Dermis microvascular lymphatic vessel endothelial cell (primary cell): ENCODE data around the gene YTHDC1. TPM values are rescaled to one million over a fixed set of nuclear protein-coding genes. Genes with fewer than 3 reads are reported as not detected.
A peak's percentile ranks its signal among the peaks of the same experiment; 100 is the strongest.

Source experiments
- DNase-seq, 2 donors: peaks; one replicate each; pipeline versions ENCODE4 v3.0.0 to v3.0.0-alpha.2; 2010; ENCODE audit warnings: low read depth in 2 of 2
- total RNA-seq: library from RNA; depleted of rRNA; stranded (reverse); fragments of >200 nt; gene quantifications from 2 replicates; pipeline ENCODE4 v1.2.1, GENCODE V29; 2014

Gene YTHDC1
- total RNA-seq, 1 donor from 2014 or later, result 24.9 TPM

GRCh38 chr4:68359508-68359907 lies 9.6 kb upstream of the YTHDC1 start:
- no peak for DNase-seq

DNA sequence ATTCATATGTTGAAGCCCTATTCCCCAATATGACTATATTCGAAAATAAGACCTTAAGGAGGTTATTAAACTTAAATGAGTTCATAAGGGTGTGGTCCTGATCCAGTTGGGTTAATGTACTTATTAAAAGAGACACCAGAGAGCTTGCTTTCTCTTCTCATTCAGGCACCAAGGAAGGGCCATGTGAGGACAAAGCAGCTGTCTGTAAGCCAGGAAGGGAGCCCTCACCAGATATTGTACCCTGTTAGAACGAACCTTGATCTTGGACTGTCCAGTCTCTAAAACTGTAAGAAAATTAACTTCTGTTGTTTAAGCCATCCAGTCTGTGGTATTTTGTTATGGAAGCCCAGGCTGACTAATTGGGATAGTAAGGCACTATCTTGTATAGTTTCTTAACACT lies 9.1 kb upstream of the YTHDC1 start:
- no peak for DNase-seq

DNA sequence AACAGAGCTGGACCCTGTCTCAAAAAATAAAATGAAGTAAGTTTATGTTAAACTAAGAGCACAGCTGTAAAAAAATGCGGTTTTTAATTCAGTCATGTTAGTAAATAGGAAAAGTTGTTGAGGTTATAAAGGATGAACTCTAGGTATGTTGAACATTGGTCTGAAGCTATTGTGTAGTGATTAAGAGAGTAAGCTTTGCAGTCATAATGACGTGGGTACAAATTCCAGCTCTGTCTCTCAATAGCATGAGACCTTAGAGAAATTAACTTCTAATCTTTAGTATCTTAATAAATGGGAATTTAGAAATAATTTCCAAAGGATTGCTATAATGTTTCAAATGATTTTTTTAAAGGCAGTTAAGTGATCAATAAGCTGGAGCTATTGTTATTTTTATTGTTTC lies 2.9 kb upstream of the YTHDC1 start:
- DNase-seq, result no peak

GRCh38 chr4:68349279-68349648 lies 626 bp downstream of the YTHDC1 start:
- DNase-seq, result peak in 1 of 2 donors; percentile 55

- DNase-seq, result peak in 1 of 2 donors; percentile 5
These were observed 1.3 kb downstream of the YTHDC1 start for GRCh38 chr4:68348577-68348976.

DNA sequence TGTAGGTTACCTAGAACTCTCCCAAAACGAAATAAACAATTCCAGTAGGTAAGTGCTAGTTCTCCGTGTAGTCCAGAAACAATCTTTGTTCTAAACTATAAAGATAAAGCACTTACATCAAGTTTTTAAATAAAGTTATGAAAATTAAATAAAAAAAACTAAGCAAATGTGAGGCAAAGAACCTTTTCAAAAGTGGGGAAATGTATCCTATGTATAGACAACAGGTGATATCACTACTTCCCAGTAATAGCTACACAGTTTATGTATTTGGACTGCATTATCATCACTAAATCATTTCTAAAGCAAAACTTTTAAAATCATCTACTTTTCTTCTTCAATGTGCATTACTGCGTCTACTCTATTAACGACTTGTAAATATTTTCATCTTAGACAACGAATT lies 2.0 kb downstream of the YTHDC1 start:
- no peak for DNase-seq

GRCh38 chr4:68346461-68346860 lies 3.4 kb downstream of the YTHDC1 start:
- peak in 1 of 2 donors; percentile 18 for DNase-seq

GRCh38 chr4:68344785-68345184 lies 5.1 kb downstream of the YTHDC1 start:
- DNase-seq, result no peak

- DNase-seq, result no peak
These were observed 5.8 kb downstream of the YTHDC1 start for GRCh38 chr4:68344049-68344448.

- DNase-seq, result peak; percentile 71 to 78
These were observed 7.8 kb downstream of the YTHDC1 start for GRCh38 chr4:68342134-68342533.

GRCh38 chr4:68338625-68339024 lies 11.3 kb downstream of the YTHDC1 start:
- DNase-seq, result no peak

- DNase-seq, result no peak
These were observed 12.4 kb downstream of the YTHDC1 start for GRCh38 chr4:68337522-68337921.

DNA sequence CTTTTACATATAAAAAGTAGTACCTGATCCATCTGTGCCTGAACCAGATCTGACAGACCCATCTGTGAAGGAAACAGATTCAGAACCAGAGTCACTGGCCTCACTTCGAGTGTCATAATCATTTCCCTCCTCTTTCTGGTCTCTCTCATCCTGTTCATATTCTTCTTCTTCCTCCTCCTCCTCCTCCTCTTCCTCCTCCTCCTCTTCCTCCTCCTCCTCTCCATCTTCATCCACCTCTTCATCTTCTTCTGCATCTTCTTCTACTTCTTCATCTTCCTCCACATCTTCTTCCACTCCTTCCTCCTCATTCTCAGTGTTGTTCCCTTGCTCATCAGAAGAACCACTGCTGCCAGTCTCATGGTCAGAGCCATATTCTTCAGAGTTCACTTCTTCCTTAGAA lies 12.9 kb downstream of the YTHDC1 start:
- DNase-seq, result no peak

- no peak for DNase-seq
These were observed 13.4 kb downstream of the YTHDC1 start for GRCh38 chr4:68336530-68336929.

DNA sequence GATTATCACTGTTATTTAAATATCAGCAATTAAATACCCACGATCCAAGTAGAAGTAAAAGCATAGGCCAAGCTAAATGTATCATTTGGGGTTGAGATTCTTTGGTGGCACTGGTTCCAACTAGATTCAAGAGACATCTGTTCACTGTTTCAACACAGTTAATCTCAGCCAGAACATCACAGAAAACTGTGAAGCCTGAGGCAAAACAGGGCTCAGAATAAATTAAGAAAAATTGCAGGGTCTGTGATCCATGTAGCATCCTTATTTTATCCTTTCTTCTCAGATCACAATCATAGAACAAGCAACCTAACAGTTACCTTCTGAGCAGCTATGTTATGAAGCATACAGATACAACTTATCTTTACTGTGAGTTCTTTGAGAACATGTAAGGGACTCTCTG lies 23.7 kb downstream of the YTHDC1 start:
- no peak for DNase-seq

- DNase-seq, result peak; percentile 14 to 32
These were observed 25.2 kb downstream of the YTHDC1 start for GRCh38 chr4:68324519-68325262.

DNA sequence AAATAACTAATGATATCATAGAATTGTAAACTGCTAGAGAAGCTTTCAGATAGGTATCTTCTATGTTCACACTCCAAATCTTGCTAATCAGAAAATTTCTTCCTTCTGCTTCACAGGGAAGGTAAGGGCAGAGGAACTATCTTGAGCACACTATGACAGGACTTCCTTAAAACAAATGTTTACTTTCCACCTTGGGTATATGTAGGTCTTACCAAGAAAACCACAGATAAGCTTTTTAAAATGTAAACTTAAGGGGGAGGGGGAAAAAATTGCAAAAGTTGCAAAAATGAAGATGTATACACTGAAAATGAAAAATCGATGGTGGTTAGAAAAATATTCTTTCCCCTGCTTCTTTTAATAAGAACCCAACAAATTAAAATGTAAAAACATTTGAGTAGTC lies 30.9 kb downstream of the YTHDC1 start:
- DNase-seq, result no peak

DNA sequence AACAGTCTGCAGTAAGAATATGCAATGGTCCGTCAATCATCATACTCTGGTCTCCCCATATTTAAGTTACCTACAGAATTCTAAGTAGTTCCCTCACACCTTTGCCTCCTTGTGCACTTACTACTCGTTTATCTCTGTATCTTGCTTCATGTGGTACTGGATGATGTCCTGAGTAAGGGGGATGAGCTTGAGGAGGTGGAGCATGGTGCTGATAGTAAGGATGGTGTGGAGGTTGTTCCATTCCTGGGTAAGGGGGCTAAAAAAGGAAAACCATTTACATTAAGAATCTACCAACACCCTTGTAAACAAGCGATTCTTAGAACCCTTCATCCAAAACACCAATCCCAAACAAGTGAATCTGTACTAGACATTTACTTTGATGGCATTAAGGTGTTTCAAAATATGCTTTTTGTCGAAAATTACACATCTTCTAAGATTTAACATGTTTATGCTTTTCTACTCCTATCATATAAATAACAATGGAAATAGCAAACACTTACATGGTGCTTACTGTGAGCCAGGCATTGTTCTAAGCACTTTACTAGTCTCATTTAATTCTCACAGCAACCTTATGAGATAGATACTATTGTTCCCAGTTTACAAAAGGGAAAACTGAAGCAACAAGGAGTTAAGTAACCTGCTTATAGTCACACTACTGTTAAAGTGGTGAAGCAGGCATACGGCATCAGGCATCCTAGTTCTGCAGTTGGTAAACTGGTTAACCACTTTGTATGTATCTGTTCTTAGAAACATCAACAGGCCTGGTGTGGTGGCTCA lies 33.5 kb downstream of the YTHDC1 start:
- no peak for DNase-seq

GRCh38 chr4:68310651-68311247 lies 39.1 kb downstream of the YTHDC1 start:
- no peak for DNase-seq

DNA sequence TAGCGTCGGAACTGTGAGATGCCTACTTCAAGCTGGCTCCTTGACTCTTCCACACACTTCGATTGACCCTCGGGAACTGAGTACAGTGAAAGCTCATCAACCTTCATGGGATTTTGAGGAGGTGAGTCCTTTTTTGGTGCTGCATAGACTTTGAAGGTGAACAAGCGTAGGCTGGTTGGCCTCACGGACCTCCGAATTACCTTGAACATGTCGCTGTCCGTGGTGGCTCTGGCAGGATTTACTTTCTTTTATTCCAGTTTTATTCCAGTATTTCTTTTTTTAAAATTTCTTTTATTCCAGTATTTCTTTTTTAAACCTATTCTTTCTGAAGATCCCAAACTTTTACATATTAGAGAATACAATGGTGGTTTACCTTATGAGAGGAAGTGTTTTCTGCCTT lies 45.2 kb downstream of the YTHDC1 start:
- DNase-seq, result no peak

GRCh38 chr4:68299492-68300457 lies 50.1 kb downstream of the YTHDC1 start:
- no peak for DNase-seq
